Measurements from ENCODE around the gene HSPA14.
A peak's percentile ranks its signal among the peaks of the same experiment; 100 is the strongest.
"Not testable (repeated sequence)": the region's sequence is repeated elsewhere in the genome, so short reads cannot be mapped to it uniquely, and the experiment has no call there.

The HSPA14 gene

GRCh38 chr10:14837003-14837756, 926 bp upstream of the HSPA14 start:
- DNase-seq (ENCODE audit: low read depth) = no peak

GRCh38 chr10:14838582-14839304, 637 bp downstream of the HSPA14 start:
- DNase-seq (ENCODE audit: low read depth) = no peak

DNA sequence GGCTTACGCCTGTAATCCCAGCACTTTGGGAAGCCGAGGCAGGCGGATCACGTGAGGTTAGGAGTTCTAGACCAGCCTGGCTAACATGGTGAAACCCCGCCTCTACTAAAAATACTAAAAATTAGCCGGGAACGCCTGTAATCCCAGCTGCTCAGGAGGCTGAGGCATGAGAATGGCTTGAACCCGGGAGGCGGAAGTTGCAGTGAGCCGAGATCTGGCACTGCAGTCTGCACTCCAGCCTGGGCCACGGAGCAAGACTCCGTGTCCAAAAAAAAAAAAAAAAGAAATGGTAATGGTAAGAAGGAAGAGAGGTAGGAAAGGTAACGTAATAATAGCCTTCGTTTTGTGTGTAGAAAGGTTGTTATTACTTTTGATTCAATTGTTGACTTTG, 1.2 kb downstream of the HSPA14 start:
- DNase-seq (ENCODE audit: low read depth) = no peak

DNA sequence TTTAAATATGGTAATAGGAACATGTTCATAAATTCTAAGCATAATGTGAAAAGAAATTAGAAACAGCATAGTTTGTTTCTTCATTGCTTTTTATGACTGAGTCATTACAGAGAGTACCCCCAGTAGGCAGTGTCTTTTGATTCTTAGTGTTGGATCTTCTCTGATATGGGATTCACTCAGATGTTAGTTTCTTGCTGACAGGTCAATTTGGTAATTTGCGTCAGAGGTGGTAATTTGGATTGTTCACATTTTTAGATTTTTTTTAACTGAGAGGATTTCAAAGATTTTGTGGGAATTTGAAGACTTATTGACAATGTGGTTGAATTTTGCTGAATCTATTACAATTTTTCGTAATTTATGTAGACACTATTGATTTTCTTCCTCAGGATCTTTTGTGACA, 2.1 kb downstream of the HSPA14 start:
- DNase-seq (ENCODE audit: low read depth) = no peak

- no peak for DNase-seq (ENCODE audit: low read depth)
Observed at GRCh38 chr10:14843327-14843988, 5.4 kb downstream of the HSPA14 start.

- DNase-seq (ENCODE audit: low read depth) = no peak
Observed at GRCh38 chr10:14844948-14845347, 6.8 kb downstream of the HSPA14 start.

- DNase-seq (ENCODE audit: low read depth) = no peak
Observed at GRCh38 chr10:14852236-14852635, 14.1 kb downstream of the HSPA14 start.

DNA sequence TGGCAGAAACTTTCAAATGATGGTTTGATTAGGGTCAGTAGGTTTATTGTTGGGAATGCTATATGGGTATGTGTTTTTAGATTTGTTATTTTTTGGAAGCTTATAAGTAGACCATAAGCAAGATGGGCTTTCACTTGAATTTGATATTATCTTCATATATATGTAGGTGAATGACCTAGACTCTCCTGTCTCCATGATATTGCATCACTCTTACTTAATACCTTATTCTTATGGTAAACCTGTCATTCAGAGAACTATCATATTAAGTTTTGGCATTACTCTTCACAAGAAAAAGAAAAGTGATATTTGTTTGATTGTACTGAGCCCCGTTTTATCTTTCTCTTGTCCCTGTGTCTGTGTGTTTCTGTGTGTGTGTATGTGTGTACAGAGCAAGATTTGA, 17.3 kb downstream of the HSPA14 start:
- DNase-seq (ENCODE audit: low read depth) = no peak

DNA sequence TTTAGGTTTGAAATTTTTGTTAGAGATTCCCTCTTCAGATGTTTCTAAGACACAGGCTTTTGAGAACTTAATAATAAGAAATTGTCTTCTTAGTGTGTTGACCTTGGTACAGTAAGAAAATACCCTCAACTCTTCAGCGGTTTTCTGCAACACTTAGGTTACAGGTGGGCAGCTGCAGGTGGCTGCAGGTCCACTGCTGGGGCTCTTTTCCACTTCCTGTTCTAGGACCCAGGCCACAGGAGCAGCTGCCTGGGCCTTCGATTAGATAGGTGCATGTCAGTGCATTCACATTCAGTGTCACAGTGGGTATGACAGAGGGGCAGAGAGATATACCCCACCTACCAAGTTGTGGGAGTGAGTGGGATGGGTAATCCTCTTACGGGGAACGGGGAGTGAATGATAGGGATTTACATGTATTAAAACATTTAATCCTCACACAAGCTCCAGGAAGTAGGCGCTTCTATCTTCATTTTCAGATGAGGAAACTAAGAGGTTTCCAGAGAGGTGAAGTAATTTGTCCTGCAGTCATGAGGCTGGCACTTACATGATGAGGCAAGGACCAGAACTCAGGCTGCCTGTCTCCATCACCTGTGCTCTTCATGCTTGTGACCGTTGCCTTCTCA, 20.3 kb downstream of the HSPA14 start:
- no peak for DNase-seq (ENCODE audit: low read depth)

DNA sequence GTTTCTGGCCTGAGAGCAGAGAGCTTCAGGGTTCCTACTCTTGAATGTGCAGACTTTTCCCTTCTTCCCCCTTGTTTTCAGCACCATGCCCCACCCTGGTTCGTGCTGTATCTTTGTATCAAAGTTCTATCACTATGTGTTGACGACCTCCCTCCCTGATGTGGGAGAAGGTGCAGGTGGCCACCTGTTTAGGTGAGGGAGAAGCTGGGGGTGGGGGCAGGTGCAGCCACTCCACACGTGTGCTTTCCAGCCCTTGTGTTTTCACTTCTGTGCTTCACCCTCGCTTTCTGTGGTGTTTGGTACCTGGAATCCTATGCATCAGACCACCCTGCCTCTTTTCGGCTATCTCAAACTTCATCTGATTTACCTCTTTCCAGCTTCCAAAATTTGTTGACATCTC, 20.9 kb downstream of the HSPA14 start:
- DNase-seq (ENCODE audit: low read depth) = no peak

DNA sequence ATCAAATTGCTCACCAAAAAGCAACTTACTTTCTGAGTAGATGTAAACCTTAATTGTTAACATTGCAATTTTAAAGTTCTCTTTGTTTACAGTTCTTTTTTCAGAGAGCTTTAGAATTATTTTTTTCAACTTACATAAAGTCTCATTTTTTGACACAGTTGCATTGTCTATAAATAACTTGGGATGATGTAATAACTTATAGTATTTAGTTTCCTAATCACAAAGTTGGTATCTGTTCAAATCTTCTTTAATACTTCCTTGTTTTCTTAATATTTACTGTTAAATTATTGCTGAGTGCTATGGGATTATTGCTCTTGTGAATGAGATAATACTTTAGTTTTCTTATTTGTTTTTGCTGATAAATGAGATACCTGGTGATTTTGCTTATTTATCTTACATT, 21.7 kb downstream of the HSPA14 start:
- no peak for DNase-seq (ENCODE audit: low read depth)

DNA sequence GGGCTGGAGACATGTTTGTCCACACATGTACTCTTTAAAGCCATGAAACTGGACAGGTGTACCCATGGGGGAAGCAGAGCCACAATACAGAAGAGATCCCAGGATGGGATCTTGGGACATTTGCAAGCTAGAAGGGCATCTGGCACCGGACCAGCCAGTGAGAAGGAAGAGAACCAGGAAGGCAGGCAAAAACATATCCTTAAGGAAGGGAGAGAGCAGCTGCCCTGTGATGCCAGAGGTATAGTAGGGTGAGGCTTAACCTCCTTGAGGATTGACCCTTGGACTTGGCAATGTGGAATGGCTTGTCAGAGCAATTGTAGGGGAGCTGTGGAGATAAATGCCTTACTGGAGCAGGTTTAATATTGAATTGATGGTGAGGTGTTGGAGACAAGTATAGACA, 22.7 kb downstream of the HSPA14 start:
- no peak for DNase-seq (ENCODE audit: low read depth)

DNA sequence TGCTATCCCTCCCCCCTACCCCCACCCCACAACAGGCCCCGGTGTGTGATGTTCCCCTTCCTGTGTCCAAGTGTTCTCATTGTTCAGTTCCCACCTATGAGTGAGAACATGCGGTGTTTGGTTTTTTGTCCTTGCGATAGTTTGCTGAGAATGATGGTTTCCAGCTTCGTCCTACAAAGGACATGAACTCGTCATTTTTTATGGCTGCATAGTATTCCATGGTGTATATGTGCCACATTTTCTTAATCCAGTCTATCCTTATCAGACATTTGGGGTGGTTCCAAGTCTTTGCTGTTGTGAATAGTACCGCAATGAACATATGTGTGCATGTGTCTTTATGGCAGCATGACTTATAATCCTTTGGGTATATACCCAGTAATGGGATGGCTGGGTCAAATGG, 26.4 kb downstream of the HSPA14 start:
- not testable (repeated sequence) for DNase-seq (ENCODE audit: low read depth)

GRCh38 chr10:14864871-14865270, 26.8 kb downstream of the HSPA14 start:
- DNase-seq (ENCODE audit: low read depth) = not testable (repeated sequence)

- DNase-seq (ENCODE audit: low read depth) = no peak
Observed at GRCh38 chr10:14873090-14873760, 35.1 kb downstream of the HSPA14 start.

DNA sequence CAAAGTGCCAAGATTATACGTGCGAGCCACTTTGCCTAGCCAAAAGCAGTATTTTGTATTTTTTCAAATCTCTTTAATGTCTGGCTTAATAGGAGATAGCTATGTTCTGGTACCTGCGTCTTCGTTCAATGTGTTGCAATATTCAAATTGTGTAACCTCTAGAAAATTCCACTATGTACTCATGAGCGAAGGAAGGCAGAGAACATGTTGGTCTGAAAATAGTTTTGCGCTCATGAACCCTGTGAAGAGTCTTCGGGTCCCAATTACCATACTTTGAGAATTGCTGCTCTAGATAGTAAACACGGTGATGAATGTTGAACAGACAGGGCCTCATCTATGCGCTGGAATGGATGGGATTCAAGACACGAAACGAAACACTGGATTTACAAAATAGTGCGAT, 37.8 kb downstream of the HSPA14 start:
- DNase-seq (ENCODE audit: low read depth) = no peak

DNA sequence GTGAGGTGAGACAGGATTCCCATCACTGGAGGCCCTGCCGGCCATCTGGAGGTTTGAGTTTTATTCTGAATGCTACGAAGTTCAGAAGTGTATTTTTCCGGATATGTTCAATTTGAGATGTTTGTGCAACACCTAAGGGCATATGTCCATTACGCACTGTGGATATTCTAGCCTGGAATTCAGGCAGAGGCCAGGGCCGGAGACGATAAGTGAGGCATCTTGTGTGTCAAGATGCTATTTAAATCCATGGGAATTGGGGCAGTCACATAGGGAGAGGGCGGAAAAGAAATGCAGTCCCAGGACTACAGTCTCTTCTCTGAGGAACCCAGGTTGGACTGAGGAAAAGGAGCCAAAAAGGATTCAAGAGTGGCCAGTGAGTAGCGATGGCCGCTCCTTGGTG, 38.7 kb downstream of the HSPA14 start:
- DNase-seq (ENCODE audit: low read depth) = no peak

DNA sequence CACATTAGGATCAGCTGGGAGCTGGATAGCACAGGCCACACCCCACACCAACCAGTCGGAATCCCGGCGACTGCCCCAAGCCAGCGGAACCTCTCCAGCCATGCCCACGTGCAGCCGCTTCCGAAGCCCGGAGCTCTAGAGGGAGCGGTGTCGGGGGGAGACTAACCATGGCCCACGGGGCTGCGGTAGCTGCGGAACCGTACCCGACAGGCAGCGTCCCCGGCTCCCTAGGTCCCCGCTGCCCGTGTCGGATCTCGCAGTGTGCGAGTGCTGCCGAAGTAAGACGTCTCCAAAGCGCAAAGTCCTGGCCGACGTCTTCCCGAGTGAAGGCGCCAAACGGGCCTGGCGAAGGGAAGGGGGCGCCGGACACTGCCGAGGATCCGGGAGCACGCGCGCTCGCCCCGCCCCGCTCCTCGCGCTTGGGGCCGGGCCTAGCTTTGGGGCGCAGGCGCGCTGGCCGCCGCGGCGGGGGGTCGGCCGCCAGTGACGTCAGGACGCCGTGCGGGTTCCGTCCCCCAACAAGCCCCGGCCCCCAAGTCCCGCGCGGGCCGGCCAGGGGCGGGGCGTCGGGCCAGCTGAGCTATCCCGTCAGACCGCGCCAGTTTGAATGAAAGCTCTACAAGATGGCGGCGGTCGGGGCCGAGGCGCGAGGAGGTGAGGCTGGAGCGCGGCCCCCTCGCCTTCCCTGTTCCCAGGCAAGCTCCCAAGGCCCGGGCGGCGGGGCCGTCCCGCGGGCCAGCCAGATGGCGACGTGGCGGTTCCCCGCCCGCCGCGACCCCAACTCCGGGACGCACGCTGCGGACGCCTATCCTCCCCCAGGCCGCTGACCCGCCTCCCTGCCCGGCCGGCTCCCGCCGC, 40.4 kb downstream of the HSPA14 start, which contains the start of gene SUV39H2:
SUV39H2 (plus strand) TSS at position 601 of the 858 bp plus-strand sequence; CDS start at position 624, 23 bp downstream.
- peak; percentile 73 for DNase-seq (ENCODE audit: low read depth)

DNA sequence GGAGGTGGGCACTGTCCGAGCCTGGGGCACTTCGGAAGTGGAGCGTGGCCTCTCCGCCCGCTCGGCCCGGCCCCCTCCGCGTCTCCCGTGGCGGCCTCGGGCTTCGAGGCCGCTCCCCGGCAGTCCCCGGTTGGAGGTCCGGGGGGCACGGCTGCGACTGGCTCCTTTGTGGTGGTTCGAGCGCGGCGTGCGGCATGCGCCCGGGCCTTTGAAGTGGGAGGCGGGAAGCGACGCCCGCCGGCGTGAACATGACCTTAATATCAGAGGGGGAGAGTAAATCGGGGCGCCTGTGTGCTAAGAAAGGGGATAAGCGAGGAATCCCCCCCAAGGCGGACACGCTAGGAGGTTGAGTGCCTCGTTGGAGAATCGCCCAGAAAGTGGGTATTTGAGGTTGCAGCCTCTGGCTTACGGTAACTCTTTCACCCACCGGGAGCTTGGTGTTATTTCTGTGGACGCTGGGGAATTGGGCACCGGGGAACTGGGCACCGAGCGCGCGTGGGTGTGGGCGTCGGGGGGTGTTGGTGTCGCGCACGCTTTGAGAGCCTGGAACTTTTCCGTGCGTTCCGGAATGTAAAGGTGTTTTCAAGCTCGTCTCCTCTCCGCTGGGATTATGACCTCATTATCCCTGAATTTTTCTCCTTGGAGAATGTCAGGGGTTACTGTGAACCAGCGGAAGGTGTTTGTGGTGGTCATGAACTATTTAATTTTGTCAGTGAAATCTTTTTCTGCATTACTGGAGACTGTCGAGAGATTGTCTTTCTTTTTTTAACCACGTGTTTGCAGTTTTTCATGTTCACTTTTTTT, 41.2 kb downstream of the HSPA14 start:
- DNase-seq (ENCODE audit: low read depth) = no peak

DNA sequence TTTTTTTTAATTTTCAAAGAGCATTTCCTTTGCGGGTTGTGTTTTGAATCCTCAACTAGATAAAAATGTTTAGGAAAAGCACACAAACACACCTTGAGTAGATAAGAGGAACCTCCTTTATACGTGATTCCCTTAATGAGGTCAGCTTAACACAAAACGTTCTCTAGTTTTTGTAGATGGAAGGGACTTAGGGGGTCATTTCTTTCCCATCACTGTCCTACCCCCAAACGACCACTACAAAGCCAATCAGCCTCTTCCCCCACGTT, 41.8 kb downstream of the HSPA14 start:
- no peak for DNase-seq (ENCODE audit: low read depth)

Data from stimulated activated CD8-positive, alpha-beta memory T cell treated with anti-CD3 and anti-CD28 coated beads, Interleukin-15, amount 100 ng/mL, for 1 hour (primary cell).